Measurements from ENCODE around the gene FOLR2.

DNA sequence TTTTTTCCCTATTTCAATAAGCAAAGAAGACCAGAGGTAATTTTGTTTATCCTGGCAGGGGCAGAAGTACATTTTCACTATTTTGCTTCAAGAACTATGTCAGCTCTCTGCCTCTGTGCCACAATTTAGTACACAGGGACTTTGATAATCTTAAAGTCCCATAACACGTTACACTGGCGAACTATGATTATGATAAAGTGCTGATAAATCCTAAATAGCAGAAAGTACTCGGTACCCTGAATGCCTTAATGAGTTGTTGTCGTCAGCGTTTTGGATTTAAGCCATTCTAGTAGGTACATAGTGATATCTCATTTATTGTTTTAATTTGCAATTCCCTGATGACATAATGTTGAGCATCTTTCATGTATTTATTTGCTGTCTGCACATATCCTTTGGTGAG, 44.0 kb downstream of the FOLR2 start:
- TF ChIP-seq CTCF (IDR thresholded peaks at IDR 0.05) = no peak
- no peak for TF ChIP-seq EZH2 (IDR thresholded peaks at IDR 0.05; ENCODE audit: borderline replicate concordance, insufficient read depth, low read depth, low read length, poor library complexity, severe bottlenecking)
